Measurements from ENCODE around the gene OR2B2. TPM values are rescaled to one million over a fixed set of nuclear protein-coding genes. Genes with fewer than 3 reads are reported as not detected.

The OR2B2 gene
- total and polyA plus RNA-seq, 4 donors = not detected

DNA sequence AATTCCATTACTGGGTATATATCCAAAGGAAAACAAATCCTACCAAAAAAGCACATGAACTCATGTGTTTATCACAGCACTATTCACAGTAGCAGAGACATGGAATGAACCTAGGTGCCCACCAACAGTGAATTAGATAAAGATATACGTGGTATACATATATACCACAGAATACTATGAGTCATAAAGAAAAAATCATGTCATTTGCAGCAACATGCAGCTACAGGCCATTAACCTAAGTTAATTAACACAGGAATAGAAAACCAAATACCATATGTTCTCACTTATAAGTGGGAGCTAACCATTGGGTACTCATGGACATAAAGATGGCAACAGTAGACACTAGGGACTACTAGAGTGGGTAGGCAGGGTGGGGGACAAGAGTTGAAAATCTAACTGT, 4.2 kb downstream of the OR2B2 start (continued):
- TF ChIP-seq GABPA (IDR thresholded peaks at IDR 0.05 in 1 of 2, conservative IDR thresholded peaks at IDR 0.05 in 1 of 2) = no peak
- no peak for TF ChIP-seq TAF1 (conservative IDR thresholded peaks at IDR 0.05)
- no peak for TF ChIP-seq EGR1 (IDR thresholded peaks at IDR 0.05; ENCODE audit: low read depth in 2 of 2)
- TF ChIP-seq, protein P1, sequence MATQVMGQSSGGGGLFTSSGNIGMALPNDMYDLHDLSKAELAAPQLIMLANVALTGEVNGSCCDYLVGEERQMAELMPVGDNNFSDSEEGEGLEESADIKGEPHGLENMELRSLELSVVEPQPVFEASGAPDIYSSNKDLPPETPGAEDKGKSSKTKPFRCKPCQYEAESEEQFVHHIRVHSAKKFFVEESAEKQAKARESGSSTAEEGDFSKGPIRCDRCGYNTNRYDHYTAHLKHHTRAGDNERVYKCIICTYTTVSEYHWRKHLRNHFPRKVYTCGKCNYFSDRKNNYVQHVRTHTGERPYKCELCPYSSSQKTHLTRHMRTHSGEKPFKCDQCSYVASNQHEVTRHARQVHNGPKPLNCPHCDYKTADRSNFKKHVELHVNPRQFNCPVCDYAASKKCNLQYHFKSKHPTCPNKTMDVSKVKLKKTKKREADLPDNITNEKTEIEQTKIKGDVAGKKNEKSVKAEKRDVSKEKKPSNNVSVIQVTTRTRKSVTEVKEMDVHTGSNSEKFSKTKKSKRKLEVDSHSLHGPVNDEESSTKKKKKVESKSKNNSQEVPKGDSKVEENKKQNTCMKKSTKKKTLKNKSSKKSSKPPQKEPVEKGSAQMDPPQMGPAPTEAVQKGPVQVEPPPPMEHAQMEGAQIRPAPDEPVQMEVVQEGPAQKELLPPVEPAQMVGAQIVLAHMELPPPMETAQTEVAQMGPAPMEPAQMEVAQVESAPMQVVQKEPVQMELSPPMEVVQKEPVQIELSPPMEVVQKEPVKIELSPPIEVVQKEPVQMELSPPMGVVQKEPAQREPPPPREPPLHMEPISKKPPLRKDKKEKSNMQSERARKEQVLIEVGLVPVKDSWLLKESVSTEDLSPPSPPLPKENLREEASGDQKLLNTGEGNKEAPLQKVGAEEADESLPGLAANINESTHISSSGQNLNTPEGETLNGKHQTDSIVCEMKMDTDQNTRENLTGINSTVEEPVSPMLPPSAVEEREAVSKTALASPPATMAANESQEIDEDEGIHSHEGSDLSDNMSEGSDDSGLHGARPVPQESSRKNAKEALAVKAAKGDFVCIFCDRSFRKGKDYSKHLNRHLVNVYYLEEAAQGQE (IDR thresholded peaks at IDR 0.05) = no peak

DNA sequence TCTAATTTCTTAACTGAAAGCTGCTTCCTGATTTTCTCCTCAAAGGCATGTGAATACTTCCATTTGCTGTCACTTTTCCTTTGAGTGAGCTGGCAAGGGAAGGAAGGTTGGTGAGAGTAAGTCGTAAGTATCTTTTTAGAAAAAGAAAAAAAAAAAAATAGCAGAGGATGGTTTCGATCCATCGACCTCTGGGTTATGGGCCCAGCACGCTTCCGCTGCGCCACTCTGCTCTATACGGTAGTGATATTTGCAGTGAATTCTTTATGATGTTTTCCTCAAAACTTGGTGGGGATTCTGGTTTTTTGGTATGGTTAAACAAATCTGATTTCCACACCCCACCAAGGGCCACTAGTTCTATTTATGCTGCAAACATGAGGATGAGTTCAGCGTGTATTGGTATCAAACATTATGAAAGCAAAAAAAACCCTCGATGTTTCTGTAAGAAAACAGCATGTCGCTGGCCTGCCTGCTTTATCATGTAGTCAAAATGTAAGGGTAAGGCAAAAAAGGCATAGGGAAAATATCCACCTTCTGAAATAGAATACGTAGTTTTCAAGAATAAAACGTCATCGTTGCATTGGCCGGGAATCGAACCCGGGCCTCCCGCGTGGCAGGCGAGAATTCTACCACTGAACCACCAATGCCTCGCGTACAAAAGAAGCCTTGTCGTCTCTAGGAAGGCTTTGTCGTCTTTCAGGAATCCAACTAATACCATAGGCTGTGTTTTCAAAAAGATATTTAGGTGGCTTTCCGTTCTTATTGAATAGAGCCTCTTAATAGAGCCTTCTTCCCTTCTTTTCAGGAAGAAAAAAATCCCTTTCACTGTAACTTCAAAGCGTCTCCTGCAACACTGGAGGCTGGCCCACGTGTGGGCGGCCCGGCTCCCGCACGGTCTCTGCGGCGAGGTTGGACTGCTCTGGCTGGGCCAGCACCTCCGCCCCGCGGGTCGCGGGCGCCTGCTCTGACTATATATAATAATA, 9.6 kb downstream of the OR2B2 start:
- 34% methylated on average over 38 of the region's 38 CpGs for WGBS
- Histone ChIP-seq H3K27ac (ENCODE audit: low read depth in 1 of 2, low read length in 2 of 2) (peak overlapping the region; percentile 75 to 93), H3K9ac (ENCODE audit: low read depth in 1 of 2, low read length in 2 of 2) (peak overlapping the region in 1 of 2 donors; percentile 80), H3K4me1 (ENCODE audit: control insufficient read depth in 4 of 4, insufficient read depth in 4 of 4, low read length in 3 of 4) (peaks cover 0 to 2% (median 0%) of the 10 kb centered on the region in 4 donors), H3K27me3 (ENCODE audit: control insufficient read depth in 4 of 4, insufficient read depth in 4 of 4, low read length in 3 of 4) (no peaks in the 10 kb centered on the region), H3K4me3 (ENCODE audit: low read depth in 1 of 3, low read length in 3 of 3) (peak overlapping the region; percentile 49 to 66 (median 65)), H3K36me3 (ENCODE audit: control insufficient read depth in 4 of 4, insufficient read depth in 3 of 4, low read depth in 1 of 4, low read length in 3 of 4) (no peaks in the 10 kb centered on the region), H3K9me3 (ENCODE audit: control insufficient read depth in 4 of 4, low read length in 3 of 4) (no peaks in the 10 kb centered on the region)
- peak; percentile 97 for DNase-seq (ENCODE audit: low spot score)
- TF ChIP-seq GABPA (IDR thresholded peaks at IDR 0.05 in 1 of 2, conservative IDR thresholded peaks at IDR 0.05 in 1 of 2) (no peak), EGR1 (IDR thresholded peaks at IDR 0.05; ENCODE audit: low read depth in 2 of 2) (peak in 1 of 2 donors; percentile 18), NR2F2 (IDR thresholded peaks at IDR 0.05) (no peak), JUND (IDR thresholded peaks at IDR 0.05) (peak in 1 of 2 donors; percentile 28), RAD21 (IDR thresholded peaks at IDR 0.05) (peak in 1 of 2 donors; percentile 9)
- TF ChIP-seq, protein P2, sequence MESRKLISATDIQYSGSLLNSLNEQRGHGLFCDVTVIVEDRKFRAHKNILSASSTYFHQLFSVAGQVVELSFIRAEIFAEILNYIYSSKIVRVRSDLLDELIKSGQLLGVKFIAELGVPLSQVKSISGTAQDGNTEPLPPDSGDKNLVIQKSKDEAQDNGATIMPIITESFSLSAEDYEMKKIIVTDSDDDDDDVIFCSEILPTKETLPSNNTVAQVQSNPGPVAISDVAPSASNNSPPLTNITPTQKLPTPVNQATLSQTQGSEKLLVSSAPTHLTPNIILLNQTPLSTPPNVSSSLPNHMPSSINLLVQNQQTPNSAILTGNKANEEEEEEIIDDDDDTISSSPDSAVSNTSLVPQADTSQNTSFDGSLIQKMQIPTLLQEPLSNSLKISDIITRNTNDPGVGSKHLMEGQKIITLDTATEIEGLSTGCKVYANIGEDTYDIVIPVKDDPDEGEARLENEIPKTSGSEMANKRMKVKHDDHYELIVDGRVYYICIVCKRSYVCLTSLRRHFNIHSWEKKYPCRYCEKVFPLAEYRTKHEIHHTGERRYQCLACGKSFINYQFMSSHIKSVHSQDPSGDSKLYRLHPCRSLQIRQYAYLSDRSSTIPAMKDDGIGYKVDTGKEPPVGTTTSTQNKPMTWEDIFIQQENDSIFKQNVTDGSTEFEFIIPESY (IDR thresholded peaks at IDR 0.05) = peak; percentile 14
- TF ChIP-seq, protein P3, sequence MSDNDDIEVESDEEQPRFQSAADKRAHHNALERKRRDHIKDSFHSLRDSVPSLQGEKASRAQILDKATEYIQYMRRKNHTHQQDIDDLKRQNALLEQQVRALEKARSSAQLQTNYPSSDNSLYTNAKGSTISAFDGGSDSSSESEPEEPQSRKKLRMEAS (IDR thresholded peaks at IDR 0.05) = peak; percentile 25
- TF ChIP-seq, protein P1 (IDR thresholded peaks at IDR 0.05) = peak; percentile 5
- TF ChIP-seq, protein P4, sequence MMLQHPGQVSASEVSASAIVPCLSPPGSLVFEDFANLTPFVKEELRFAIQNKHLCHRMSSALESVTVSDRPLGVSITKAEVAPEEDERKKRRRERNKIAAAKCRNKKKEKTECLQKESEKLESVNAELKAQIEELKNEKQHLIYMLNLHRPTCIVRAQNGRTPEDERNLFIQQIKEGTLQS (IDR thresholded peaks at IDR 0.05) = peak; percentile 100
